Kidney epithelial cell (primary cell): Measurements from ENCODE around the gene WASF1. TPM values are rescaled to one million over a fixed set of nuclear protein-coding genes. Genes with fewer than 3 reads are reported as not detected.

Experiments used
- DNase-seq: peaks from one replicate; pipeline ENCODE4 v3.0.0-alpha.2; 2010; ENCODE audit warnings: low read depth
- H3K27me3 ChIP-seq: 2 replicates; pipeline ENCODE4 v1.6.0; 2011; ENCODE audit warnings: low read length; ENCODE audit not compliant: control insufficient read depth, insufficient read depth
- H3K36me3 ChIP-seq: 2 replicates; pipeline ENCODE4 v1.5.1; 2011; ENCODE audit warnings: low read length; ENCODE audit not compliant: control insufficient read depth, insufficient read depth
- H3K4me3 ChIP-seq: 2 replicates; pipeline ENCODE4 v1.5.1; 2011; ENCODE audit warnings: low read depth, mild to moderate bottlenecking, control low read depth, low read length
- total RNA-seq: library from RNA; depleted of rRNA; stranded (reverse); fragments of >200 nt; gene quantifications from 2 replicates; pipeline ENCODE4 v1.2.3, GENCODE V29; 2015
- TF ChIP-seq, protein P1 (sequence below): IDR thresholded peaks from 2 replicates; pipeline ENCODE4 v1.5.1; 2011; ENCODE audit warnings: mild to moderate bottlenecking, moderate library complexity, low read length, control low read depth, inconsistent platforms; ENCODE audit not compliant: insufficient read depth, poor library complexity, severe bottlenecking

WASF1 gene
- total RNA-seq, 1 donor from 2014 or later = 11.2 TPM

DNA sequence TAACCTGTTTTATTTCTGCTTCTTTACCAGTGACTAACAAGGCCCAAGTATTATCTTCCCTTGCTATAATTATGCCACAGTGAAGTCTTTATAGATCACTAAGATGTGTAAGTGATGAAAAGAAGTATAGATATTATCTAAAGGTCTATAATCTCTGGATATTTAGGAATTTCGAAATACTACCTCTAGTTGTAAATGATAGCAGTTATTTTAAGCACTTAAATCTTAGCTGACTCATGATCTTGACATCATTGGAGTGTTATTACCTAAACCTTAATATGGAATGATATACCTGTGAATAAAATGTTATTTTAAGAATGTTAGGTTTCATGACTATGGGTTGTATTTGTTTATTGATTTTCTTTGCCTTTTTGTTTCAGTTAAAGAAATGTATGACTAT lies 32.3 kb upstream of the WASF1 start:
- Histone ChIP-seq H3K36me3 (peaks cover 3% of the 10 kb centered on the region), H3K4me3 (no peak overlapping the region), H3K27me3 (no peaks in the 10 kb centered on the region)
- no peak for DNase-seq
- TF ChIP-seq, protein P1, sequence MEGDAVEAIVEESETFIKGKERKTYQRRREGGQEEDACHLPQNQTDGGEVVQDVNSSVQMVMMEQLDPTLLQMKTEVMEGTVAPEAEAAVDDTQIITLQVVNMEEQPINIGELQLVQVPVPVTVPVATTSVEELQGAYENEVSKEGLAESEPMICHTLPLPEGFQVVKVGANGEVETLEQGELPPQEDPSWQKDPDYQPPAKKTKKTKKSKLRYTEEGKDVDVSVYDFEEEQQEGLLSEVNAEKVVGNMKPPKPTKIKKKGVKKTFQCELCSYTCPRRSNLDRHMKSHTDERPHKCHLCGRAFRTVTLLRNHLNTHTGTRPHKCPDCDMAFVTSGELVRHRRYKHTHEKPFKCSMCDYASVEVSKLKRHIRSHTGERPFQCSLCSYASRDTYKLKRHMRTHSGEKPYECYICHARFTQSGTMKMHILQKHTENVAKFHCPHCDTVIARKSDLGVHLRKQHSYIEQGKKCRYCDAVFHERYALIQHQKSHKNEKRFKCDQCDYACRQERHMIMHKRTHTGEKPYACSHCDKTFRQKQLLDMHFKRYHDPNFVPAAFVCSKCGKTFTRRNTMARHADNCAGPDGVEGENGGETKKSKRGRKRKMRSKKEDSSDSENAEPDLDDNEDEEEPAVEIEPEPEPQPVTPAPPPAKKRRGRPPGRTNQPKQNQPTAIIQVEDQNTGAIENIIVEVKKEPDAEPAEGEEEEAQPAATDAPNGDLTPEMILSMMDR = no peak

DNA sequence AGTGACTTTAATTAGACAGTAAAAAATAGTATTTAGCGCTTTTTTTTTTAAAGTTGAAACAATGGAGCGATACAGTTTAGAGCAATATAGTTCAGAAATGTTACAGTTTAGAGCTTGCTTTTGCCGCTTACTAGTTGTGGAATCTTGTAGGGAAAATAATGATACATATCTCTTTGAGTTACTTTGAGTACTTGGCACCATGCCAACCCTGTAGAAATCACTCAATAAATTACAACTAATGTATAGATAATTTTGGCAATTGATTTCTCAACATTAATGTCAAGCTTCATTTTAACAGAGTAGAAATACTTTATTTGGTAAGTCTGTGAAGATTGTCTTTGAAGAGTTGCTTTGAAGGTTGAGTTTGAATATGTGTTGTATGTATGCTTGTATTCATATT lies 28.2 kb upstream of the WASF1 start:
- TF ChIP-seq, protein P1 = no peak
- no peaks in the 10 kb centered on the region for H3K27me3 ChIP-seq
- no peak for DNase-seq
- H3K4me3 ChIP-seq = no peak overlapping the region
- peaks cover 2% of the 10 kb centered on the region for H3K36me3 ChIP-seq

DNA sequence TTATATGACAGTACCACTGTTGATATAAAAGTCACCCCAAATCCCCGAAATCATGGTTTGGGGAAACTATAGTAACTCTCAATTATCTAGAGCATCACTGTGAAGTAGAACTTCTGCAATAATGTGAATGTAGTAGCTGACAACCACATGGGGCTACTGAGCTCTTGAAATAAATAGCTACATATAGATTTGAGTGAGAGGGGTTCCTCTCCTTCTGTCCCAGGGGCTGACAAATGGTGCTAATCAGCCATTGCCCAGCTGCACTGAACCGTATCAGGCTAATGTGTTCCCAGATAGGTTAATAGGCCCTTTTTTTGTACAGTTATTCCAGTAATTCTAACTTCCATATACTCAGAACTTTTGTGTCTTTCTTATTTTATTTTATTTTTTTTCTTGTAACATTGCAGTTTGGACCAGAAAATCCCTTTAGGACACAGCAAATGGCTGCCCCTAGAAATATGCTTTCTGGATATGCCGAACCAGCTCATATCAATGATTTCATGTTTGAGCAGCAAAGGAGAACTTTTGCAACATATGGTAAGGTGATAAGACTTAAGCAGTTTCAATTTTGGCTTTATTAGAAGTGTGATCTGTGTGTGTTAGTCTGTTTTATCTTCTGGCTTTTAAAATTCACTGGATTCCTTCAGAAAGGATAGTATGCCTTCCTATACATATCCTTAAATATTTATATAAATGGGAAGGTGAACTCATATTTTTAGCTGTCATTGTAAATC lies 21.8 kb upstream of the WASF1 start:
- H3K4me3 ChIP-seq = no peak overlapping the region
- TF ChIP-seq, protein P1 = no peak
- DNase-seq = no peak
- no peaks in the 10 kb centered on the region for H3K36me3 ChIP-seq
- no peaks in the 10 kb centered on the region for H3K27me3 ChIP-seq

DNA sequence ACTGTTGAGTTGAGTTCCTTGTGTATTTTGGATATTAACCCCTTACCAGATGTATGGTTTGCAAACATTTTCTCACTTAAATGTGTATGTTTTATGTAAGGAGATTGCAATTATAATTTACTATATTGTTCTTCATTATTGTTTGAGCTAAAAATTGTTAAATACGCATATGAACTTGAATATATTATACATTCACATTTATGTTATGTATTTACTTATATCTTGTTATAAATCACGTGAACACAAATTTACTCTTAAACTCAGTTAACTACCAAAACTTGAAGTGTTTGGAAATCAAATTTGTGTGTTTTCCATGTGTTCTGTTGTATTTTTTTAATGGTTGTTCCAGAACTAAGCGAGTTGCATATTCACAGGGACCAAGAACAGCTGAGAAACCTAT lies 19.1 kb upstream of the WASF1 start:
- TF ChIP-seq, protein P1 = no peak

DNA sequence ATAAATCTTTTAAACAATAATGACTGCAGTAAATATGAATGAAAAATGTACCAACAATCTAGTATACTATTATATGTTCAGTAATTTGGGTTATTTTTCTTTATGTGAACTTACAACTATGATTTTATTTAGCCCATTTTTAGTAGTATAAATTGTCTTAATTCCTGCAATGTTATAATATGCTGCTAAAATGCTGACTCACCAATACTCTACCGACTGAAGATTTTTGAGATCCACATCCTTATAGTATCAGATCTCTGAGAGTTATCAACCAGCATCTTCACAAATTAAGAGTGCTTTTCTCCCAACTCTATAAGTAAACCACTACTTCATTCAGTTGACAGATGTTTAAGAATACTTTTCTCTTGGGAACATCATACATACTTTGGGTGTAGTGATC lies 17.4 kb upstream of the WASF1 start:
- H3K36me3 ChIP-seq = no peaks in the 10 kb centered on the region
- no peak for DNase-seq
- no peak overlapping the region for H3K4me3 ChIP-seq
- TF ChIP-seq, protein P1 = no peak
- H3K27me3 ChIP-seq = no peaks in the 10 kb centered on the region

More for the DNA sequence above, 19.1 kb upstream of the WASF1 start:
- DNase-seq = no peak
- Histone ChIP-seq H3K36me3 (no peaks in the 10 kb centered on the region), H3K27me3 (no peaks in the 10 kb centered on the region), H3K4me3 (no peak overlapping the region)

DNA sequence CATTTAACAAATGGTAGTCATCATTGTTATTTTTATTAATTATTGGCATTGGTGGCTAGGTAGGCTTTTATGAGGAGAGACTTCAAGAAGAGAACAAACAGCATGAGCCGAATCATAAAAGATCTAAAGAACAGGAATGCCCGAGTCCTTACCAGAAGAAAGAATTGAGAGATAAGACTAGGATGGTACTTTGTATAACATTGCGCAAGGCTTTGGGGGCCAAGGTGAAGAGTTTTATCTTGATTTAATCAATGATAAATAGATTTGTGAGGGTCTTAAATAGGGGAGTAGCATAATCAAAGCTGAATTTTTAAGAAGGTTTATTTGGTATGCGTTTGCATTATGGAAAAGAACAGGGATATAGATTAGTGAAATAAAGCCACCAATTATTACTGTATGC lies 16.2 kb upstream of the WASF1 start:
- TF ChIP-seq, protein P1 = no peak

More for the DNA sequence above, 16.2 kb upstream of the WASF1 start:
- H3K36me3 ChIP-seq = no peaks in the 10 kb centered on the region
- no peak overlapping the region for H3K4me3 ChIP-seq
- no peaks in the 10 kb centered on the region for H3K27me3 ChIP-seq
- DNase-seq = no peak
